HCT116 (cell line): Measurements from ENCODE around the gene SBNO2.

Experiments
- CEBPB ChIP-seq: IDR thresholded peaks from 2 replicates; pipeline ENCODE4 v1.6.1; 2012; ENCODE audit warnings: low read depth
- CTCF ChIP-seq, 3 experiments: fragments of 200-600 bp in 1 of 3; sonication (generic) in 1 of 3; IDR thresholded peaks in 2 of 3; conservative IDR thresholded peaks in 1 of 3; 2 replicates each; pipeline ENCODE4 v1.5.1; 2012 to 2017; ENCODE audit warnings: low read depth in 2 of 3, low read length in 2 of 3, antibody characterized with exemption in 1 of 3, borderline replicate concordance in 1 of 3, control low read depth in 1 of 3, mild to moderate bottlenecking in 1 of 3, mixed read lengths in 1 of 3, mixed run types in 1 of 3, moderate library complexity in 1 of 3; ENCODE audit not compliant: insufficient read depth in 1 of 3
- EZH2phosphoT487 ChIP-seq: fragments of 200-600 bp; IDR thresholded peaks from 2 replicates; pipeline ENCODE4 v1.6.1; 2018; ENCODE audit warnings: antibody characterized with exemption, borderline replicate concordance
- JUND ChIP-seq: IDR thresholded peaks from 2 replicates; pipeline ENCODE4 v1.6.1; 2012
- MAX ChIP-seq: IDR thresholded peaks from 2 replicates; pipeline ENCODE4 v1.6.1; 2012
- POLR2A ChIP-seq: IDR thresholded peaks from 2 replicates; pipeline ENCODE4 v1.7.0; 2011; ENCODE audit warnings: borderline replicate concordance; ENCODE audit not compliant: insufficient read depth, insufficient read length; ENCODE audit errors: extremely low read depth
- SRF ChIP-seq: IDR thresholded peaks from 2 replicates; pipeline ENCODE4 v1.6.1; 2012; ENCODE audit warnings: low read depth
- ZNF274 ChIP-seq: fragments of 200-500 bp; sonication (Bioruptor generic); IDR thresholded peaks from 2 replicates; pipeline ENCODE4 v1.6.1; 2014; ENCODE audit warnings: mild to moderate bottlenecking, low read depth, low read length, inconsistent platforms

- TF ChIP-seq CTCF (IDR thresholded peaks at IDR 0.05 in 2 of 3, conservative IDR thresholded peaks at IDR 0.05 in 1 of 3; ENCODE audit: borderline replicate concordance in 1 of 3, insufficient read depth in 1 of 3, low read depth in 2 of 3, low read length in 2 of 3), result no peak
- TF ChIP-seq EZH2phosphoT487, result no peak
- TF ChIP-seq JUND, result no peak
- TF ChIP-seq POLR2A, result no peak
- no peak for TF ChIP-seq SRF
- TF ChIP-seq CEBPB, result no peak
- TF ChIP-seq ZNF274, result no peak
- no peak for TF ChIP-seq MAX
Observed at GRCh38 chr19:1140272-1141027, 33.6 kb downstream of the SBNO2 start.
